HepG2 (cell line): ENCODE results near the gene DCST2. TPM values are rescaled to one million over a fixed set of nuclear protein-coding genes. Genes with fewer than 3 reads are reported as not detected.

Source experiments
- ATAC-seq: fragments of 200-7000 bp; cut with Tn5 transposase; 3 replicates; pipeline ENCODE4 v1.9.1; 2020; ENCODE audit warnings: mild to moderate bottlenecking, moderate library complexity
- BruUV-seq: library from RNA; stranded (reverse); fragments of 400-500 nt; replicated peaks from 2 replicates; lab custom pipeline; 2021; lab: Mats Ljungman, UMichigan
- CTCF ChIA-PET: fragments of 300-600 bp; formaldehyde crosslinking; extraction: SDS; loops from one replicate; lab custom pipeline; 2021; ENCODE audit warnings: low total read pairs, inconsistent platforms, low intra/inter-chr PET ratio; lab: Yijun Ruan, JAX
- POLR2A ChIA-PET: fragments of 350-600 bp; sonication (Branson Sonifier 250); formaldehyde crosslinking; loops from one replicate; lab custom pipeline; 2020; ENCODE audit warnings: antibody characterized with exemption, inconsistent platforms; lab: Yijun Ruan, JAX
- DNase-seq: peaks from one replicate; pipeline ENCODE4 v3.0.0-alpha.2; 2015; ENCODE audit warnings: low spot score
- FAIRE-seq: peaks from 3 replicates; lab custom pipeline; 2011; peaks lifted over from hg19 to GRCh38; lab: Jason Lieb, UNC
- H2AFZ ChIP-seq: one replicate; pipeline ENCODE4 v1.6.1; 2011; ENCODE audit warnings: low read length, inconsistent platforms
- H3K27ac ChIP-seq: fragments of 300-600 bp; 3 replicates; pipeline ENCODE4 v1.8.0; 2011; ENCODE audit warnings: mixed run types, mild to moderate bottlenecking, mixed read lengths, low read length, inconsistent platforms; ENCODE audit not compliant: insufficient read depth; ENCODE audit errors: extremely low read length
- H3K27me3 ChIP-seq, 2 experiments: fragments of 200-600 bp in 1 of 2; 2 replicates in 1 of 2; 3 replicates in 1 of 2; pipeline versions ENCODE4 v1.6.0 to v1.8.0; 2011; ENCODE audit warnings: low read length in 2 of 2, mild to moderate bottlenecking in 2 of 2, moderate library complexity in 2 of 2, inconsistent platforms in 1 of 2; ENCODE audit not compliant: insufficient read depth in 2 of 2, control insufficient read depth in 1 of 2
- H3K36me3 ChIP-seq, 2 experiments: fragments of 200-600 bp in 1 of 2; replicated peaks in 1 of 2; 2 replicates in 1 of 2; 3 replicates in 1 of 2; pipeline versions ENCODE4 v1.5.1 to v1.8.0; 2011; ENCODE audit warnings: low read length in 2 of 2, inconsistent platforms in 1 of 2; ENCODE audit not compliant: insufficient read depth in 2 of 2, control insufficient read depth in 1 of 2
- H3K4me1 ChIP-seq: 2 replicates; pipeline ENCODE4 v1.5.1; 2012; ENCODE audit warnings: low read length, inconsistent platforms; ENCODE audit not compliant: insufficient read depth
- H3K4me2 ChIP-seq: 2 replicates; pipeline ENCODE4 v1.6.0; 2011; ENCODE audit warnings: low read depth, low read length, inconsistent platforms
- H3K4me3 ChIP-seq, 3 experiments: fragments of 200-600 bp in 1 of 3; sonication (generic), shearing (Covaris generic) in 1 of 3; replicated peaks in 1 of 3; 2 replicates each; pipeline ENCODE4 v1.5.1; 2011 to 2016; ENCODE audit warnings: low read length in 3 of 3, inconsistent platforms in 2 of 3, low read depth in 2 of 3, mild to moderate bottlenecking in 2 of 3, control low read depth in 1 of 3, mixed read lengths in 1 of 3; ENCODE audit not compliant: insufficient read depth in 1 of 3
- H3K79me2 ChIP-seq: one replicate; pipeline ENCODE4 v1.6.1; 2011; ENCODE audit warnings: low read length, inconsistent platforms; ENCODE audit not compliant: insufficient read depth
- H3K9ac ChIP-seq: 2 replicates; pipeline ENCODE4 v1.6.0; 2011; ENCODE audit warnings: mild to moderate bottlenecking, low read depth, low read length, inconsistent platforms; ENCODE audit not compliant: insufficient read depth
- H3K9me3 ChIP-seq: 2 replicates; pipeline ENCODE4 v1.5.1; 2012; ENCODE audit warnings: mild to moderate bottlenecking, low read length
- H4K20me1 ChIP-seq: 2 replicates; pipeline ENCODE4 v1.6.0; 2011; ENCODE audit warnings: inconsistent platforms, mild to moderate bottlenecking, low read length, moderate library complexity; ENCODE audit not compliant: insufficient read depth
- CCDC6 ChIP-seq: sonication (generic); formaldehyde crosslinking; IDR thresholded peaks from 2 replicates; pipeline ENCODE4 v1.8.1; 2022; ENCODE audit warnings: mild to moderate bottlenecking, missing genetic modification reagents, moderate library complexity
- CEBPB ChIP-seq: IDR thresholded peaks from 2 replicates; pipeline ENCODE4 v1.6.1; 2011; ENCODE audit warnings: low read depth, low read length, improper control_type of control experiment, borderline replicate concordance
- DMAP1 ChIP-seq: IDR thresholded peaks from 2 replicates; pipeline ENCODE4 v1.6.1; 2016
- EED ChIP-seq: sonication (generic); formaldehyde crosslinking; IDR thresholded peaks from 2 replicates; pipeline ENCODE4 v1.5.0; 2020; ENCODE audit warnings: mild to moderate bottlenecking, missing genetic modification reagents
- GFI1 ChIP-seq: sonication (generic); formaldehyde crosslinking; IDR thresholded peaks from 2 replicates; pipeline ENCODE4 v1.5.0; 2020; ENCODE audit warnings: missing genetic modification reagents, mild to moderate bottlenecking, borderline replicate concordance
- KDM5B ChIP-seq: sonication (generic); formaldehyde crosslinking; IDR thresholded peaks from 2 replicates; pipeline ENCODE4 v1.4.0; 2020; ENCODE audit warnings: missing genetic modification reagents, mild to moderate bottlenecking, borderline replicate concordance
- MAX ChIP-seq: IDR thresholded peaks from 2 replicates; pipeline ENCODE4 v1.6.1; 2012; ENCODE audit warnings: inconsistent platforms
- MTF2 ChIP-seq: sonication (generic); formaldehyde crosslinking; IDR thresholded peaks from 2 replicates; pipeline ENCODE4 v1.5.0; 2020; ENCODE audit warnings: missing genetic modification reagents, borderline replicate concordance
- MYNN ChIP-seq: sonication (generic); formaldehyde crosslinking; IDR thresholded peaks from 2 replicates; pipeline ENCODE4 v1.4.0; 2020; ENCODE audit warnings: mild to moderate bottlenecking, low read depth, missing genetic modification reagents
- NCOA5 ChIP-seq: sonication (generic); formaldehyde crosslinking; IDR thresholded peaks from 2 replicates; pipeline ENCODE4 v1.4.0; 2020; ENCODE audit warnings: missing genetic modification reagents
- SP1 ChIP-seq, 2 experiments: fragments of 450-650 bp in 1 of 2; sonication (generic) in 1 of 2; formaldehyde crosslinking in 1 of 2; IDR thresholded peaks; 2 replicates each; pipeline versions ENCODE4 v1.4.0 to v1.6.1; 2016 to 2020; ENCODE audit warnings: missing genetic modification reagents in 1 of 2
- TBP ChIP-seq: sonication (generic); formaldehyde crosslinking; IDR thresholded peaks from 2 replicates; pipeline ENCODE4 v1.5.0; 2020; ENCODE audit warnings: missing genetic modification reagents
- TMF1 ChIP-seq: sonication (generic); formaldehyde crosslinking; IDR thresholded peaks from 2 replicates; pipeline ENCODE4 v1.8.1; 2022; ENCODE audit warnings: low read depth, missing genetic modification reagents
- TOE1 ChIP-seq: sonication (generic); formaldehyde crosslinking; IDR thresholded peaks from 2 replicates; pipeline ENCODE4 v1.4.0; 2020; ENCODE audit warnings: mild to moderate bottlenecking, missing genetic modification reagents
- USF2 ChIP-seq, 2 experiments: sonication (generic) in 1 of 2; formaldehyde crosslinking in 1 of 2; IDR thresholded peaks; 2 replicates each; pipeline versions ENCODE4 v1.5.1 to v1.6.1; 2011 to 2020; ENCODE audit warnings: borderline replicate concordance in 1 of 2, low read depth in 1 of 2, low read length in 1 of 2, mild to moderate bottlenecking in 1 of 2, missing genetic modification reagents in 1 of 2, moderate library complexity in 1 of 2
- YEATS2 ChIP-seq: sonication (generic); formaldehyde crosslinking; IDR thresholded peaks from 2 replicates; pipeline ENCODE4 v1.4.0; 2020; ENCODE audit warnings: missing genetic modification reagents, borderline replicate concordance
- ZNF260 ChIP-seq: sonication (generic); formaldehyde crosslinking; IDR thresholded peaks from 2 replicates; pipeline ENCODE4 v1.4.0; 2020; ENCODE audit warnings: missing genetic modification reagents, low read depth, mild to moderate bottlenecking, borderline replicate concordance
- WGBS: methylation state at CpG from one replicate; pipeline ENCODE4 v1.1.6; 2017; ENCODE audit warnings: low lambda C conversion rate; 5-methylcytosine and 5-hydroxymethylcytosine counted together
- in situ Hi-C: cut with HindIII; loops from 2 replicates; pipeline ENCODE4 v1.10.0; 2017; ENCODE audit warnings: low pct_unique_long_range_greater_than_20kb; ENCODE audit not compliant: extremely low pct_ligation_motif_present
- intact Hi-C: fragments of 100-400 bp; cut with micrococcal nuclease; formaldehyde crosslinking; loops from one replicate; pipeline ENCODE4 v1.10.0; 2022; ENCODE audit not compliant: unreplicated experiment
- polyA plus RNA-seq, 8 experiments: library from polyadenylated mRNA; depleted of rRNA in 3 of 8; stranded (reverse) in 7 of 8; unstranded in 1 of 8; fragments of >200 nt; fragmentation: Illumina TruSeq in 4 of 8; extraction: Trizol in 4 of 8; gene quantifications; 2 replicates each; pipeline versions ENCODE4 v1.2.1 to v1.2.3, GENCODE V29; 2011 to 2016; ENCODE audit warnings: low read depth in 4 of 8, missing spikeins in 1 of 8, mixed read lengths in 1 of 8; ENCODE audit not compliant: insufficient read depth in 1 of 8
- total RNA-seq, 5 experiments: library from RNA; depleted of rRNA; stranded (reverse); fragments of >200 nt; fragmentation: Illumina TruSeq; extraction: Trizol; gene quantifications; 2 replicates each; pipeline ENCODE4 v1.2.3, GENCODE V29; 2016; ENCODE audit warnings: low read depth in 1 of 5

The DCST2 gene
- total and polyA plus RNA-seq, 2 of the 13 experiments (the other 11 are each of a cell fraction or from before 2014, with no cell fraction given): 0.74 TPM; not detected in 1

- peak; percentile 87 for TF ChIP-seq USF2 (IDR thresholded peaks at IDR 0.05; ENCODE audit: low read depth, low read length)
- peak; percentile 86; the same call in 1 of the 2 replicates for TF ChIP-seq USF2 (CRISPR knock-in tag; IDR thresholded peaks at IDR 0.05; ENCODE audit: borderline replicate concordance)
- peak; percentile 63 for TF ChIP-seq KDM5B (CRISPR knock-in tag)
Observed at GRCh38 chr1:155080312-155081228, 47.0 kb upstream of the DCST2 start (continued).

DNA sequence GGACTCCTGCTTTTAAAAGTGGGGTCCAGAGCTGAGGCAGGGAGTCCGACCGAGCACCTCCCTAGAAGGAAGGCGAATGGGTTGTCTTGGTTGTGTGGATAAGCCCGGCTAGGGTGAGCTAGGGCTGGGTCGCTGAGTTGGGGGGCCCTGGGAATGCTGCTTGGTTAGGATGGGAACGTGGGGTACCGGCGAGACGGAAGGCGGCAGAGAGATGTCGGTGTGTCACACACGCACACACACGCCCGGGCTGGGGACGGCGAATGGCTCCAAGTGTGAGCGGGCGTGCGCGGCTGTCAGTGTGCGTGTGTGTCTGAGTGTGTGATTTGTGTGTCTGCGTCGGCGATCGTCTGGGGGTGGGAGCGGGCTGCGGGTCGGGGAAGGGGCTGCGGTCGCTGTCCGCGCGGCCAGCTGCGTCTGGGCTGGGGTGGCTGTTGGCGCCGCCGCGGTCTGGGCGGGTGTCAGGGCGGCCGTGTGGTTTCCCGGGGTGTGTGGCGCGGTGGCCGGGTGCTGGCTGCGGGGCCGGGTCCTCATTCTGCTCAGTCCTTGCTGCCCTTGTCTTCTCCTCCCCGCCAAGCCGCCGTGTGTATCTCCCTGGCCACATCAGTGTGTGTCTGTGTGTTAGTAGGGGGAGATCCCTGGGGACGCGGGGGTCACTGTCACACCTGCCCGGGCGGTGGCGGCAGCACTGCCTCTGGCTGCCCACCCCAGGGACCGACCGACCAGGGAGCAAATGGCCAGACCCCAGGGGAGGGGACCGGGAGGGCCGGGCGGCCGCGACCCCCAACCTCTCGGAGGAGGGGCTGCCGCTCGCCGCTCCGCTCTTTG is 46.1 kb upstream of the DCST2 start:
- H3K9ac ChIP-seq: no peak overlapping the region
- peak; percentile 15 for ATAC-seq
- no peaks in the 10 kb centered on the region for H3K9me3 ChIP-seq
- H3K4me1 ChIP-seq: peaks cover 67% of the 10 kb centered on the region
- peak overlapping the region; percentile 90 for H3K4me2 ChIP-seq
- no peaks in the 10 kb centered on the region for H3K79me2 ChIP-seq
- intact Hi-C loops: loop anchor here (5.0 to 10.0 kb wide), 2 partner anchors 32 to 175 kb away; no protein-coding TSS in a partner anchor
- no peak for DNase-seq
- H2AFZ ChIP-seq: no peak overlapping the region
- WGBS: 2% methylated on average over 27 of the region's 67 CpGs
- no peaks in the 10 kb centered on the region for H3K36me3 ChIP-seq
- peak overlapping the region; percentile 41 to 70 (median 50) for H3K4me3 ChIP-seq
- in situ Hi-C loops: no loop called here
- no peak for FAIRE-seq
- no peak overlapping the region for H3K27ac ChIP-seq
- BruUV-seq: no TSS peak
- CTCF ChIA-PET: no interaction called here
- POLR2A ChIA-PET: interaction anchor here (1.0 to 2.3 kb wide), 3 partner anchors 9 to 16 kb away, joined by 3 to 10 read pairs (median 4); partner anchors contain the start of gene EFNA4
- peaks cover 4% of the 10 kb centered on the region; the same call in 1 of the 2 replicates for H4K20me1 ChIP-seq
- H3K27me3 ChIP-seq: peaks cover 28 to 93% of the 10 kb centered on the region in 2 experiments
- TF ChIP-seq EED (CRISPR knock-in tag) (peak; percentile 59; the same call in 1 of the 2 replicates), YEATS2 (CRISPR knock-in tag) (no peak), CCDC6 (CRISPR knock-in tag) (no peak), CEBPB (no peak), MYNN (CRISPR knock-in tag) (no peak), ZNF260 (CRISPR knock-in tag) (no peak), SP1 (IDR thresholded peaks at IDR 0.05) (no peak), SP1 (CRISPR knock-in tag; IDR thresholded peaks at IDR 0.05) (no peak), MTF2 (peak; percentile 95), GFI1 (CRISPR knock-in tag) (no peak), TOE1 (no peak), MAX (0 out of 2 replicates have a peak, but pooled peaks have one; percentile 21), NCOA5 (CRISPR knock-in tag) (no peak), TBP (CRISPR knock-in tag) (no peak), DMAP1 (CRISPR knock-in tag) (no peak), TMF1 (no peak)
